ENCODE measurements around the gene MINDY4.

Gene MINDY4

GRCh38 chr7:30859202-30859939 is 88.2 kb downstream of the MINDY4 start:
- no peak for DNase-seq

GRCh38 chr7:30859940-30860496 is 88.8 kb downstream of the MINDY4 start:
- DNase-seq: no peak

- DNase-seq: no peak
Measured at GRCh38 chr7:30861612-30862011, 90.4 kb downstream of the MINDY4 start.

GRCh38 chr7:30862995-30863705 is 91.9 kb downstream of the MINDY4 start:
- DNase-seq: no peak

- no peak for DNase-seq
Measured at GRCh38 chr7:30863706-30864035, 92.5 kb downstream of the MINDY4 start.

- DNase-seq: no peak
Measured at GRCh38 chr7:30864101-30864500, 92.9 kb downstream of the MINDY4 start.

- DNase-seq: no peak
Measured at GRCh38 chr7:30865076-30865475, 93.9 kb downstream of the MINDY4 start.

- no peak for DNase-seq
Measured at GRCh38 chr7:30865821-30866220, 94.6 kb downstream of the MINDY4 start.

GRCh38 chr7:30866939-30867338 is 95.7 kb downstream of the MINDY4 start:
- DNase-seq: no peak

GRCh38 chr7:30867483-30867882 is 96.3 kb downstream of the MINDY4 start:
- no peak for DNase-seq

GRCh38 chr7:30869794-30870611 is 98.8 kb downstream of the MINDY4 start:
- DNase-seq: no peak

- no peak for DNase-seq
Measured at GRCh38 chr7:30870821-30871518, 99.8 kb downstream of the MINDY4 start.

- no peak for DNase-seq
Measured at GRCh38 chr7:30871655-30872054, 100.4 kb downstream of the MINDY4 start.

GRCh38 chr7:30873207-30873606 is 102.0 kb downstream of the MINDY4 start:
- DNase-seq: no peak

- no peak for DNase-seq
Measured at GRCh38 chr7:30873656-30874055, 102.4 kb downstream of the MINDY4 start.

- no peak for DNase-seq
Measured at GRCh38 chr7:30874656-30875302, 103.6 kb downstream of the MINDY4 start.

GRCh38 chr7:30877015-30877769 is 106.0 kb downstream of the MINDY4 start:
- no peak for DNase-seq

- DNase-seq: no peak
Measured at GRCh38 chr7:30877993-30878392, 106.8 kb downstream of the MINDY4 start.

GRCh38 chr7:30879139-30880124 is 108.2 kb downstream of the MINDY4 start:
- DNase-seq: no peak

GRCh38 chr7:30880125-30880720 is 109.0 kb downstream of the MINDY4 start:
- no peak for DNase-seq

Measured in activated gamma-delta T cell treated with Interleukin-2 at 50 U/mL for 16 hours (primary cell).